ENCODE measurements around the gene SDC4.

GRCh38 chr20:45374101-45374467 lies 25.9 kb upstream of the SDC4 start:
- TF ChIP-seq CTCF (IDR thresholded peaks at IDR 0.05) (no peak), POLR2A (IDR thresholded peaks at IDR 0.05) (no peak)

All from testis (tissue), 2 donors.